Activated T-cell treated with anti-CD3 and anti-CD28 coated beads, Interleukin-2, amount 50 U/mL, for 1 hour (primary cell): ENCODE data around the gene FAM234A.
"Not testable (repeated sequence)": the region's sequence is repeated elsewhere in the genome, so short reads cannot be mapped to it uniquely, and the experiment has no call there.

Source experiments
- DNase-seq: peaks from one replicate; pipeline ENCODE4 v3.0.0-alpha.2; 2020

FAM234A gene

GRCh38 chr16:266258-267164 is 31.9 kb downstream of the FAM234A start:
- no peak for DNase-seq

GRCh38 chr16:267562-267961 is 32.9 kb downstream of the FAM234A start:
- DNase-seq, result not testable (repeated sequence)

- DNase-seq, result no peak
These were observed 33.8 kb downstream of the FAM234A start for GRCh38 chr16:268141-269053.

GRCh38 chr16:269061-269796 is 34.6 kb downstream of the FAM234A start:
- DNase-seq, result no peak

GRCh38 chr16:270381-271255 is 36.0 kb downstream of the FAM234A start:
- DNase-seq, result no peak

- DNase-seq, result no peak
These were observed 38.3 kb downstream of the FAM234A start for GRCh38 chr16:272633-273546.

GRCh38 chr16:273547-274421 is 39.2 kb downstream of the FAM234A start:
- DNase-seq, result no peak

- DNase-seq, result peak; percentile 37
These were observed 40.5 kb downstream of the FAM234A start for GRCh38 chr16:275041-275641.

- no peak for DNase-seq
These were observed 41.2 kb downstream of the FAM234A start, which contains the start of gene RGS11 for GRCh38 chr16:275786-276232. Gene RGS11, minus strand, starts transcription at chr16:275944. Its CDS starts 33 bp downstream, at chr16:275911.

GRCh38 chr16:276426-277077 is 41.9 kb downstream of the FAM234A start:
- DNase-seq, result no peak

GRCh38 chr16:278863-279366 is 44.3 kb downstream of the FAM234A start:
- DNase-seq, result no peak

- DNase-seq, result no peak
These were observed 44.9 kb downstream of the FAM234A start for GRCh38 chr16:279531-279930.

GRCh38 chr16:280005-280460 is 45.4 kb downstream of the FAM234A start:
- DNase-seq, result no peak

- DNase-seq, result no peak
These were observed 45.9 kb downstream of the FAM234A start, which contains the start of gene ARHGDIG for GRCh38 chr16:280552-280951. Gene ARHGDIG, plus strand, starts transcription at chr16:280591. Its CDS starts 90 bp downstream, at chr16:280681.

- DNase-seq, result no peak
These were observed 46.5 kb downstream of the FAM234A start for GRCh38 chr16:280991-281659.

GRCh38 chr16:281660-282255 is 47.1 kb downstream of the FAM234A start:
- no peak for DNase-seq

GRCh38 chr16:282491-282890 is 47.9 kb downstream of the FAM234A start:
- no peak for DNase-seq
